Muscle of arm (tissue), 12 donors: ENCODE results near the gene ADPRHL1. TPM values are rescaled to one million over a fixed set of nuclear protein-coding genes. Genes with fewer than 3 reads are reported as not detected.

Source experiments
- DNase-seq: peaks from one replicate; pipeline ENCODE4 v3.0.0-alpha.2; 2013
- polyA plus RNA-seq, 12 donors: library from polyadenylated mRNA; unstranded; fragments of 120-200 nt; gene quantifications; one replicate each; pipeline ENCODE4 v1.2.1, GENCODE V29; 2013; ENCODE audit not compliant: insufficient read length in 12 of 12

The ADPRHL1 gene
- polyA plus RNA-seq, 12 donors, result 81.3 to 348 (median 219) TPM; not detected in 1

DNA sequence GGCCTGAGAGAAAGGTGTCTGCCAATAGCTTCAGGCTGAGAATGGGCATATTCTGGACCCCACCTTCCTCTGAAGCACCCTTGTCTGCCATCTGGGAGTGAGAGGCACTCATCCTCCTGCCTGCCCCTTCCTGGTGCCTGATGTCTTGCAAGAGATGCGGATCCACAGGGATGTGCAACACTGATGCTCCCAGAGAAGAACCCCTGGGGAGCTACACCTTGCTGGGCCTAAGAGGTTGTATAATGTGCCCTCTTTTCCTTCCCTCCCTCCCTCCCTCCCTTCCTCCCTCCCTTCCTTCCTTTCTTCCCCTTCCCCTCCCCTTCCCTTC lies 34.6 kb downstream of the ADPRHL1 start:
- DNase-seq, result no peak

DNA sequence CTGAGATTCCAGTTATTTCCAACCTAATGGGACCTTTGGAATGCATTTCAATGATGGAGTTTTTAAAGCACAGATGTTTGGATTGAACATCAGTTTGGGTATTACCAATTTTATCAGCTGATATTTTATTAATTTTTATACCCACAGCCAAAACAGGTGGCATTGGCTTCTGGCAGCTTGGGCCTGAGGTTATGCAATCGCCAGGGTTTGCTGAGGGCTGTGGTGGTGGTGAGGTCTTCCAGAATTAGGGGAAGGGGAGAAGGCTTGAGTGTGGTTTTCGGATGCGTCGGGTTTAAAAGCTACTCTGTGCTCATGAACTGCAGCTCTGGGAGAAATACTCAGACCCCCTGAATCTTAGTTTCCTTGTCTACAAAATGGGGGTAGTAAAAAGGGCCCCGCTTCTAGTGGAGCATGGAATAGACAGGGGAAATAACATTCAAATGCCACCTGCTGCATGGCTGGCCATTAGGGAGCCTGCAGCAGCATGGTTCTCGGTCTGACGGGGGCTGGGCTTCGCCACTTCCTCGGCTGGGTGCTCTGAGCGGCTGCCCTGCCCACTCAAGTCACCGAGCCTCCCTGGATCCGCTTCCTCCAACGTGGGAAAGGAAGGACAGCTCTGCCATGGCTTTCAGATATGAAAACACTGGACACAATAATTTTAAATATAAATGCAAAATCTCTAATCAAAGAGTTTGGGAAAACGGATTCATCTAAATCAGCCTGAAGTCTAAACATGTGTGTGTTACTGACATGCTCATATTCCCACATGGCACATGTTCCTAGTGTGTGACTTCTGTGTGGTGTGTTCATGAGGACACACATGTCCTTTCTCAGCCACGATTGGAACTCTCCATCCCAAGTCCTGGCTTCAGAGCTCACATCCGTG lies 35.2 kb downstream of the ADPRHL1 start:
- DNase-seq, result no peak

DNA sequence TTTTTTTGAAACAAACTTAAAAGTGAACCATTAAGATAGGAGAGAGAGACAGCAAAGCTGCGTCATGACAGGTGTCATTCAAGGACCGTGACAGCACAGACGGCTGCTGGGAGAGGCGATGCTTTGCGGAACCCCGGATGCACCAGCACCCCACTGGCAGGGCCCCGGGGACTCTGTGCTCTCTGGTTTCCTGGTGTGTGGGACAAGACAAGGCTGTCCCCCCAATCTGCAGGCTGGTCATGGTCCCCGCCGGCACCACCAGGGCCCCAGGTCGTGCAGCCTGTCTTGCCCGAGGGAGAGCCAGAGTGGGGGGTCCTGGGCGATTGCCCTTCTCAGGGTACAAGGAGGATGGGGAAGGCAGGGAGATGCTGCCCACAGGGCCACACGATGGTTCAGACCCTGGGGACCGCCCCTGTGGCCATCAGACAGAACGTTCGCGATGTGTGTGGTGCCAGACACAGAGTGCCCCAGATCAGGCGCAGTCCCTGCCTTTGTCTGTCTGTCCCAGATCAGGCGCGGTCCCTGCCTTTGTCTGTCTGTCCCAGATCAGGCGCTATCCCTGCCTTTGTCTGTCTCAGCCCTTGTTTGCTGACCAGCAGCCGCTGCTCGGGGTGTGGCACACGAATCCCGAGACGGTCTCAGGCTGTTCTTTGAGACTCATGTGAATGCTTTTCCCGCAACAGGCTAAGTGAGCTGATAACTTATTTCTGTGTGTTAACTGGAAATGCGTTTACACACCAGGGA lies 36.1 kb downstream of the ADPRHL1 start:
- DNase-seq, result no peak

DNA sequence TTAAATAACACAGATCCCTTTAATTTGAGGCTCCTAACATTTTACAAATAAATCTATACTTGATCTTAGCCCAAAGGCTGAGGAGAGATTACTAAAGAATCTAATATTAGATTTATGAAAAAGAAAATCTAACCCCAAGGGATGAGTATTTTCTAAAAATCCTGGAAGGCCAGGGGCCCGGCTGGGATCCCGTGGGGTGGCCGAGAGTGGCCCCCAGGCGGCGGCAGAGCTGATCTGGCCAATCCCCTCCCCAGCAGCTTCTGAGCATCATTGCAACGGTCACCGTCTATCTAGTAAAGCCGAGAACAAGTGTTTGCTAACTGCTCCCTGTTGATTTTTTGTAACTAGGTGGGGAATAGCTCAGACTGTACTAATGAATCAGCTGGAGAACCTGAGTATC lies 37.5 kb downstream of the ADPRHL1 start:
- no peak for DNase-seq

DNA sequence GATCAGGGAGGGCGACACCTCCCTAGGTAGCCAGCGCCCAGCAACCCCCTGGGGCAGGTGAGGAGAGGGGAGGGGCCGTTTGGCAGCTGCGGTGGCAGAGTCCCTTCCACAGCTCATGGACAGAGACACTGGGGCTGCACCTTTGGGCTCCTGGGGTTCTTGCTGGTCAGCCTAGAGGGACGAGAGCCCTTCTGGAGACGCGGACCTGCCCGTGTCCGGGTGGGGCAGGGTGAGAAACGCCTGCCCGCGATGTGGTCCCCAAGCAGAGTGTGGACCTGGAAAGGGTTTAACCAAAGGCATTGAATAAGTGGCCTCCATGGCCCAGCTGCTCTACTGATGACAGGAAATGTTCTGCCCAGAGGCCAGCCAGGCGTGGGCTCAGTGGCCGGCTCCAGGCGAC lies 38.3 kb downstream of the ADPRHL1 start:
- no peak for DNase-seq

DNA sequence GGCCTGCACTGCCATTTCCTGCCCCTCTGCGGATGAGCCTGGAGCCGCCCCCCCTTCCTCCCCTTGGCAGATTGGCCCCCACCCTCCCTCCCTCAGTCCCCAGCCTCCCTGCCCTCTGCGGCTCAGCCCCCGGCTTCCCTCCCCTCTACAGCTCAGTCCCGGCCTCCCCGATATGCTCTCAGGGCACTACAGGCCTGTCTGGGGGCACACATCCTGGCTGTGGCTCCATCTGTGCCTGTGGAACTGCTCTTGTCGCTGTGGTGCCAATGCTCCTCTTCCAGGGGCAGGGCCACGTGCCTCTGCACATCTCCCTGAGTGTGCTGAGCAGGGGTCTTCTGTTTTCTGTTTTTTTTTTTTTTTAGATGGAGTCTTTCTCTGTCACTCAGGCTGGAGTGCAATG lies 39.0 kb downstream of the ADPRHL1 start:
- no peak for DNase-seq

DNA sequence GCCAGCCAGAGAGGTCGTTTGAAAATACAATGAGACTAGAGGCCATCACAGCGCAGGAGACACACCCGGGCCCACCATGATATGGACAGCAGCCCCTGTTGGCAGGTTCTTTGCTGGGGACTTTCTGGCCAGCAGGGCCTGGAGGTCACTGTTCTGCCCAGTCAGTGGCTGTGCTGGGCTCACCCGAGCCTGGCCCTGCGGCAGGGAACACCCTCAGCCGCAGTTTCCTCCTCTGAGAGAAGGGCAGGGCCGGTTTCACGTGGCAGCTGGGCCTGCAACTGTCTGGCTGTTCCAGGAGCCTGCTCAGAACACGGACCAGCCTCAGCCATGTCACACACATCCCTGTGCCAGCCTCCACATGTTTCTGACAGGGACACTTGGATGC lies 39.4 kb downstream of the ADPRHL1 start:
- no peak for DNase-seq

DNA sequence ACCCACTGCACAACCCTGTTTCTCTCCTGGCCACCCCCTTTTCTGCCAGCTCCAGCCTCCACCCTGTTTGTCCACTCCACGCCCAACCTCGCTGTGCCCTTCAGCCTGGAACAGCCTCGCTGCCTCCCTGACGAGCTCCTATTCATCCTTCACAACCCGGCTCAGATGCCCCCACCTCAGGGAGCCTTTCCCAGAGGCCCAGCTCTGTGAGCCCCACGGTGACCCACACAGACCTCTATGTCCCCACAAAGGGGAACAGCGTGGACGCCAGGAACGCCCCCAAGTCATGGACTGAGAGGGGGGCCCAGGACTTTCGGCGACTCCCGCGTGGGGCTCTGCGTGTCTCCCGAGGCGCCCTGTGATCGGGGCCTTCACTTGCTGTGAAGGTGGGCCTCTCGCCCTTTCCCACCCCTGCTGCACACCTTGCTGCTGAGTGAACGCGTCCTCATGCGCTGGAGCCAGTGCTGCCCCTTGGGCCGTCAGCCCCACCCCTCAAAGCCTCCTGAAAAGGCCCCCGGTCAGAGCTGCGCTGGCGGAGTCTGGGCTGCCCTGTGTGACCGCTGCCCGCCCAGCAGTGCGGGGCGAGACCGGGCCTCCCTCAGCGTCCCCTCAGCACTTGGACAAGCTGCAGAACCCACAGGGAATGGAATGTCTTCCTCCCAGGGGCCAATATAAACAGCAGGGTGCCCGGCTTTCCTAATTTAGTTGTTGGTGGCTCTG lies 40.0 kb downstream of the ADPRHL1 start:
- no peak for DNase-seq

DNA sequence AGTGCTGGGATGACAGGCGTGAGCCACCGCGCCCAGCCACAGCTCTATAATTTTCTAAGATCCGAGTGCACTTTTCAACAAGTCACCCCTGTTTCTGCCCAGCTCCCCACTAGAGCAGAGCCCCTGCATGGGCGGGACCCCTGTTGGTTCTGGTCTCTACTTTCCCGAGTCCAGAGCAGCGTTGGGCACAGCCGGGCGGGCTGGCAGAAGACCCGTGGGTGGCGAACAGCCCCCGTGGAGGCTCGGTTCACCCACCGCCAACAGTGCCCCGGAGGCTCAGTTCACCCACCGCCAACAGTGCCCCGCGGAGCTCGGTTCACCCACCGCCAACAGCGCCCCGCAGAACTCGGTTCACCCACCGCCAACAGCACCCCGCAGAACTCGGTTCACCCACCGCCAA lies 40.8 kb downstream of the ADPRHL1 start:
- no peak for DNase-seq

DNA sequence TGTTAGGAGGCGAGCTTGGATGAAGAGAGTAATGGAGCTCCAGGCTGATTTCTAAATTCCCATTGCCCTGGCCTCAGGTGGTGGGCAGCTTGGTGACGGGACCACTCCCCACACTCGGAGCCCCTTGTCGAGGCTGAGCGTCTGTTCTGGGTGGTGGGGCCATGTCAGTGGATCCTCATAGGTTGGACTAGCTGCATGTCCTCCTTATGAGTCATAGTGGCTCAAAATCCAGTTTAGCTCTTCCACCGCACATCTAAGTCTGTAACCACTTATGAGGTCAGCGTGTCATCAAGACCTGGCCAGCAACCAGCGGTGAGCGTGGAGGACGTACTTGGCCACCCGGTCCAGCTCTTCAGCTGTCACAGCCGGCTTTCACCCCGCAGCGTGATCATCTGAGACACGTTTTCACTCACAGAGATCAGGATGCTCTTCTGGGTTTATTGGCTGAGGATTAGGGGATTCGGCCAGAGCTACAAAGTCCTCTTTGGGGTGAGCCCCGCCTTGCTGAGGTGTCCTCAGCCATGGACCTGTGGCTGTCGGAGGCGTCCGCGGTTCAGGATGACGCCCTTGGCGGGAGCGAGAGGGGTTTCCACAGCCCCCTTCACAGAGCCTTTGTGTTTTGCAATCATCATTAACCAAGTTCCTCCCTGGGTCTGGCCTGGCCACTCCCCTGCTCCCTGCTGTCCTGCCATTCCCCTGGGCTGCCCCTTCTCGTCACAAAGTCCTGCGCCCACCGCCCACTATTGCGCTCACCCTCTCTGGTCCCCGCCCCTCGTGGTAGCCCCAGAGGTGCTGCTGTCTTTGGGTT lies 41.9 kb downstream of the ADPRHL1 start:
- no peak for DNase-seq

DNA sequence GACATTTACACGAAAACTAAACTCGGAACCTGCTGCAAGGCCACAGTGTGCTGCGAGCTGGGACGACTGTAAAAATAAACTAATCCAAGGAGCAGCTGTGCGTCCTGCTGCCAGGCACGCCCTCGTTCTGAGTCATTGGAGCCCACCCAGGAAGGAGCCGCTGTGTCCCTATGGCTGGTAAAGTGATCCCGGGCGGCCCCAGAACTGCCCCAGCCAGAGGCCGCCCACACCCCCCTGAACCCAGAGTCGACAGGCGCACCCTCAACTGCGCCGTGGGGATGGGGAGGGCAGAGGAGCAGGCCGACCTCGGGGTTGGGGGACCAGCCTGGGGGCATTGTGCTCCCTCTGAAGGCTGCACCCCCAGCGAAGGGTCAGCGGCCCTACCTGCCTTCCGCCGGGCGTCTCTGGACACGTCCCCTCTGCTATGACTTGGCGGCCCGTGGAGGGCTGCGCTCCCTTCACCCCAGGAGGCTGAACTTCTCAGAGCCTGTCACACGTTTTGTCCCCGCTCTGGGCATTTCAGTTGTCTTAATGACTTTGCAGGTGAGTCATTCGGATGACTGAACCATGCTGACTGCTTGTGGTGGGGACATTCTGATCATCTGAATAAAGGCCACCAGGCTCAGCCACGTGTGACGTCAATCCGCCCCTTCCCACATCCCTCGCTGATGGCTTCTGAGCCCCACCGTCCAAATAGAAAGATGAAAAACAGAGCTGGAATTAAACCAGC lies 42.7 kb downstream of the ADPRHL1 start:
- DNase-seq, result peak; percentile 70

DNA sequence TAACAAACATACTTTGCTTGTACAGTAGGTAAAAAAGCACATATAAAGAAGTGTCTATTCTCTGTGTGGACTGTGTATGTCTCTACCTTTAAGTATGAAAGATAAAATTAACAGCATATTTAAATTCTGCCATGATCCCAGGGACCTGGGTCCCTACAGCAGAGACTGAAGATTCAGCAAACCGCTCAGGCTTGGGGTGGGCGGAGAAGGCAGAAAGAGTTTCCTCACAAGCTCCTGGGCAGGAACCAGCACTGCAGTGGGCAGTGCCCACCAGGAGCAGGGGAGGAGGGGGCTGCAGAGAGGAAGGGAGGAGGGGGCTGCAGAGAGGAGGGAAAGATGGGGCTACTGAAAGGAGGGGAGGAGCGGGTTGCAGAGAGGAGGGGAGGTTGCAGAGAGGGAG lies 44.7 kb downstream of the ADPRHL1 start:
- no peak for DNase-seq

DNA sequence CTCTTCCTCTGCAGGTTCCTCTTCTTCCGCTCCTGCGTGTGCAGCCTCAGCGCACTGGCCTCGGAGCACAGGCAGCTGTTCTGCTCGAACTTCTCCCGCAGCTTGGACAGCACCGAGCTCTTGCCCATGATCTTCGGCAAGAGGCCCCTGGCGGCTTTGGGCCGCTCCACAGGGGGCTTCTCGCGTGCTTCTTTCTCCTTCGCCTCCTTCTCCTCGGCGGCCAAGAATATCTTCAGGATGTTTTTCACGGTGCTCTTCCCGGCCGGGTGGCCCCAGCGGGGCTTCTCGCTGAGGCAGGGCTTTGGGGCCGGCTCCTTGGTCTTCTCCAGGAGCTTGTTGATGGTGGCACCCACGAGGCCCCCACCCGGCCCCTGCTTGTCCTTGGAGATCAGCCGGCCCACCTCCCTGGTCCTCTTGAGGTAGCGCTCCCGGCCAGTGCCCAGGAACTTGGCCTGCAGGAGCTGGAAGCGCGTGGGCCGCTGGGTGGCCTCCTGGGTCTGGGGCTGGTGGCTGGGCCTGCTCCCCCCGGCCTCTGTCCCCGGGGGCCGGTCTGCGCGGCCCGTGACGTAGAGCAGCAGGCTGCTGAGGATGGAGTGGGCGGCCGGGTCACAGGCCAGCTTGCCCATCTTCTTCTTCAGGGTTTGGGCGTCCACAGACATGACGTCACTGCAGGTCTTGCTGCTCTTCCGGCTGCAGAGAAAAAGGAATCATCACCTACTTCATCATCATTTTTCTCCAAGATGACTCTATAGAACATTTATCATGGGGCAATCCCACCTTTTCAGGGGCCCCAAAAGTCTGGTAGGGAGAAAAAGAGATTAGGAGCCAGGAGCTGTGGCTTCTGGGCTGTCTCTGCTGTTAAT lies 45.5 kb downstream of the ADPRHL1 start:
- DNase-seq, result no peak

DNA sequence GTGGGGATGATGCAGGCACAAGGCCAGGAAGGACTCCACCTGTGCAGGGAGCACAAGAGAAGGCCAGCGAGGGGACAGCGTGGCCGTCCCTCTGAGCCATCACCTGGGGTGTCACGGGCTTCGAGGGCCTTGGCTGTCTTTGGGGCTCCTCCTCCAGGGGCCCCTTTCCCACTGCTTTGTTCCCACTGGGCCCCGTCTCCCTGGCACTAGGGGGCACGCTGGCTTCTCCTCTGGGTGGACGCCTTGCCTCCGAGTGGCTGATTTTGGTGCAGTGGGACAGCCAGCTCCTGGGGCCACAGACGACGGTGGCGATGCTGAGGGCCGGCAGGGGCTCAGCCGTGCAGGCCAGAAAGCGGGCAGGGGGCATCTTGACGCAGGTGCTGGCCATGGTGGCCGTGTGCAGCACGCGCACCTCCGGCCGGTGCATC lies 46.2 kb downstream of the ADPRHL1 start:
- DNase-seq, result no peak

DNA sequence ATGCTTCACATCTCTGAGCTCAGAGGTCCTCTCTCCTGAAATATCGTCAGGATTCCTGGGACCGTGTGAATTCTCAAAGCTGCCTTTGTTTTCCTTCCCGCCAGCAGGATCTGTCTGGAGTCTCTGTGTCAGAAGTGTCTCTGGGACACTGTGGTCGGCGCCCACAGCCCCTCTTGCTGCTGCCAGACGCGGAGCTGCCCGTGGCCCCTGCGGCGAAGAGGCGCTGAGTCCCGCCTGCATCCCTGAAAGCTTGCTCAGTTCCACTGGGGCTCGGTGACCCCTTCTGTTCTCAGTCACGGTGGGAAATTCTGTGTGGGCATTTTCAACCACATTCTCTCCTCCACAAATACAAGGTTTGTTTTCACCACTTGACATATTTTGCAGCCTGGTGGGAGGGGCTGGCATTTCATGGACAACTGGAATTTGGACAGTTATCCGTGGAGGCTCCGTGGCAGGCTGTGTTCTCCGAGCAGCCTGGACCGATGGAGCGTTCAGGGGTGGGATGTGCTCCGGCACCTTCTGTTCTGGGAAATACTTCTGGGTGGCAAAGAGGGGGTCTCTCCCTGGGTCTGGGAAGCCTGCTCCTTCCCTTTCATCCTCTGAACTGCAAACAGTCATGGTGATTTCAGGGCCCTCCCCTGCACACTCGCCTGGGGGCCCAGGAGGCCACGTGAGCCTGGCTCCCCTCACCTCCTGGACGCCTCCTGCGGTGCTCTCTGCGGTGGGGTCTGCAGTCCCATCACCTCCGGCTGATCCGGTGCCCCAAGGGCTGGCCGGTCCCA lies 46.8 kb downstream of the ADPRHL1 start:
- no peak for DNase-seq

DNA sequence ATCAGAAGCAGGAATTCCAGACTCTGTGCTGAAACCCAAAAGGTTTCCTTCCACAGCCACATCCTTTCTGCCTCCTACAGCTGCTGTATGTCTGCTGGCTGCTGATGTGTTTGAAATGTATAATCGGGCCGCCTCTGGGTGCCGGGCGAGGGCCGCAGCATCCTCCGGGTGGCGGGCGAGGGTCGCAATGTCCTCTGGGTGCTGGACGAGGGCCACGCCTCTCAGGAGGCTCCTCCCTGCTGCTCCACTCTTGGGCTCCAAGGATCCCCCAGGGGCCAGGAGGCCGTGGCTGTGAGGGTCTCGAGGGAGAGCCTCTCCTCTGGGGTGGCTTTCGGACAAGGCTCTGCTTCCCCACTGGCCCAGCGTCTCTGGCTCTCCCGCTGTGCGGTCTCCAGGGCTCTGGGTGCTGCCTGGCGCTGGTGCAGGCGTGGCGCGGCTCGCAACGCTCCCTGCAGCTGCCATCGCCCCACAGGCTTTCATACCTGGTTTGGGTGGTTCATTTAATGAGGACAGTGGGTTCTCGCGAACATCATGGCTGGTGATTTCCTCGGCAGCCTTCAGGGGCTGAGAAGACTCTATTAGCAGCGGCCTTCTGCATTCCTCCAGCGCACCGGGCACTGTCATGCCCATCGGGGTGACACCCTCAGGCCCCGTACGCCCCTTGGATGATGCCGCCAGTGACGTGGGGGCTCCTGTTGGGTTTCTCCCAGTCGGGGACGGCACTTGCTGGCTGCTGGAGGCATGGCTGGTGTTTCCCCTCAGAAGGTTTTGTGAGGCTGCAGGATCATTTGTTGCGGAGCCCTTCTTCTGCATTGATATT lies 47.6 kb downstream of the ADPRHL1 start:
- DNase-seq, result no peak

DNA sequence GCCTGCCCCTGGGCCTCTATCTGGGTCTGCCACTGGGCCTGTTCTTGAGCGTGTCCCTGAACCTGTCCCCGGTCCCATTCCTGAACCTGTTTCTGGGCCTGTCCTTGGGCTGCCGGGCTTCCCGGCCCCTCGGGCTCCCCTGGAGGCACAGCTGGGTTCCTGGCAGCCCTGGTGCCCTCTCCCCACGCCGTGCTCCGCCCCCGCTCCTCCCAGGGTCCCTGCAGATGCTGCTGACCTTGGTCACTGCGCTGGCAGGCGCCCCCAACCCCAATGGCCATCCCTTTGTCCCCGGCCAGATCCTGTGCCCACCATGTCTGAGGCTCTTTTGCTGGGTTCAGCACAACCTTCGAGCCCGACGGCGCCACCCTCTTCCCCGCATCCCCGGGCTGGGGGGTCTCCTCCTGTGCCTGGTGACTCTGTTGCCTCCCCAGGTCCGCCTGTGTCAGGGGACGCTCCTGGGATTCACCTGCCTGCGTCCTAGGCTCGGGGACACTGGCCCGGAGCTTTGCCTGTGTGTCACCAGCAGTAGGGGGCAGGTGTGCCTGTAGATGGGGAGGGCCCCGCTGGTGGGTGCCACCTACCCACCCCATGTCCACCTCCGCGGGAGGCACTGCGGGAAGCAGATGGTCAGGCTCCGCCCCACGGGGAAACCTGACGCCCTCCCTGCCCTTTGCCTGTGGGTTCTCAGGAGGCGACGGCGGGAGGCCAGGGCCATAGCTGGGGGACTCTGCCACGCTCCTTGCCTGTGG lies 48.4 kb downstream of the ADPRHL1 start:
- DNase-seq, result no peak

DNA sequence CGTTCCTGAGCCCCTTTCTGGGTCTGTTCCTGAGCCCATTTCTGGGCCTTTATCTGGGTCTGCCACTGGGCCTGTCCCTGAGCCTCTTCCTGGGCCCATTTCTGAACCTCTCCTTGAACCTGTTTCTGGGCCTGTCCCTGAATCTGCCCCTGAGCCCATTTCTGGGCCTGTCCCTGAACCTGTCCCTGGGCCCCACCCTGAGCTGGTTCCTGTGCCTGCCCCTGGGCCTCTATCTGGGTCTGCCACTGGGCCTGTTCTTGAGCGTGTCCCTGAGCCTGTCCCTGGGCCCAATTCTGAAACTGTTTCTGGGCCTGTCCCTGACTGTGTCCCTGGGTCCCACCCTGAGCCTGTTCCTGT lies 48.9 kb downstream of the ADPRHL1 start:
- no peak for DNase-seq
